IMR-90 (cell line): ENCODE data around the gene KCNH2. TPM values are rescaled to one million over a fixed set of nuclear protein-coding genes. Genes with fewer than 3 reads are reported as not detected.

Experiments
- ATAC-seq: fragments of 200-7000 bp; cut with Tn5 transposase; 2 replicates; pipeline ENCODE4 v1.9.1; 2020; ENCODE audit warnings: low read depth, mild to moderate bottlenecking, moderate library complexity
- BruUV-seq: library from RNA; stranded (reverse); fragments of 400-500 nt; replicated peaks from 2 replicates; lab custom pipeline; 2021; lab: Mats Ljungman, UMichigan
- CTCF ChIA-PET: fragments of 300-600 bp; formaldehyde crosslinking; extraction: SDS; loops from one replicate; lab custom pipeline; 2021; ENCODE audit warnings: antibody characterized with exemption; lab: Yijun Ruan, JAX
- POLR2A ChIA-PET: fragments of 300-600 bp; sonication (Branson Sonifier 250); formaldehyde crosslinking; loops from one replicate; lab custom pipeline; 2022; ENCODE audit warnings: antibody characterized with exemption; ENCODE audit not compliant: unreplicated experiment; lab: Charles Lee
- DNase-seq: peaks from one replicate; pipeline ENCODE4 v3.0.0; 2013
- H2AFZ ChIP-seq: replicated peaks from 2 replicates; pipeline ENCODE3; 2013; ENCODE audit warnings: low read length, mild to moderate bottlenecking; ENCODE audit not compliant: poor library complexity
- H2AK5ac ChIP-seq: 2 replicates; pipeline ENCODE4 v1.6.1; 2013; ENCODE audit warnings: low read depth, low read length, inconsistent platforms
- H2AK9ac ChIP-seq: replicated peaks from 2 replicates; pipeline ENCODE3; 2013; ENCODE audit warnings: mild to moderate bottlenecking, low read depth, low read length, moderate library complexity; ENCODE audit not compliant: poor library complexity
- H2BK120ac ChIP-seq: 2 replicates; pipeline ENCODE4 v1.6.1; 2013; ENCODE audit warnings: low read depth, low read length, inconsistent platforms
- H2BK15ac ChIP-seq: 3 replicates; pipeline ENCODE4 v1.6.1; 2013; ENCODE audit warnings: low read depth, low read length, inconsistent platforms
- H2BK20ac ChIP-seq: 2 replicates; pipeline ENCODE4 v1.6.1; 2013; ENCODE audit warnings: low read depth, mild to moderate bottlenecking, inconsistent platforms, low read length, moderate library complexity
- H2BK5ac ChIP-seq: 2 replicates; pipeline ENCODE4 v1.6.1; 2013; ENCODE audit warnings: mild to moderate bottlenecking, low read depth, low read length, inconsistent platforms; ENCODE audit not compliant: poor library complexity, severe bottlenecking
- H3K14ac ChIP-seq: replicated peaks from 2 replicates; pipeline ENCODE4 v1.6.1; 2013; ENCODE audit warnings: low read depth, low read length, inconsistent platforms
- H3K18ac ChIP-seq: 2 replicates; pipeline ENCODE4 v1.6.1; 2013; ENCODE audit warnings: low read depth, low read length, control low read depth
- H3K23ac ChIP-seq: 2 replicates; pipeline ENCODE4 v1.6.1; 2013; ENCODE audit warnings: low read depth, low read length, inconsistent platforms
- H3K27ac ChIP-seq: 2 replicates; pipeline ENCODE4 v1.5.1; 2013; ENCODE audit warnings: mild to moderate bottlenecking, control low read depth, low read length; ENCODE audit not compliant: insufficient read depth
- H3K27me3 ChIP-seq: 2 replicates; pipeline ENCODE4 v1.6.1; 2013; ENCODE audit warnings: low read length; ENCODE audit not compliant: control insufficient read depth, insufficient read depth
- H3K36me3 ChIP-seq: 2 replicates; pipeline ENCODE4 v1.6.1; 2013; ENCODE audit warnings: low read length, mixed read lengths; ENCODE audit not compliant: control insufficient read depth, insufficient read depth
- H3K4ac ChIP-seq: 2 replicates; pipeline ENCODE4 v1.6.1; 2013; ENCODE audit warnings: low read depth, low read length, inconsistent platforms
- H3K4me1 ChIP-seq: 2 replicates; pipeline ENCODE4 v1.6.1; 2013; ENCODE audit warnings: low read length, mixed read lengths; ENCODE audit not compliant: control insufficient read depth, insufficient read depth
- H3K4me2 ChIP-seq: 2 replicates; pipeline ENCODE4 v1.6.1; 2013; ENCODE audit warnings: low read depth, mild to moderate bottlenecking, control low read depth, low read length, moderate library complexity
- H3K4me3 ChIP-seq: 2 replicates; pipeline ENCODE4 v1.5.1; 2013; ENCODE audit warnings: low read depth, mild to moderate bottlenecking, control low read depth, low read length, moderate library complexity; ENCODE audit not compliant: insufficient read depth
- H3K56ac ChIP-seq: 2 replicates; pipeline ENCODE4 v1.6.1; 2013; ENCODE audit warnings: low read length, inconsistent platforms; ENCODE audit not compliant: insufficient read depth; ENCODE audit errors: extremely low read depth
- H3K79me1 ChIP-seq, 2 experiments: 2 replicates each; pipeline ENCODE4 v1.6.1; 2013; ENCODE audit warnings: low read length in 2 of 2, inconsistent platforms in 1 of 2, low read depth in 1 of 2
- H3K9ac ChIP-seq: 2 replicates; pipeline ENCODE4 v1.6.1; 2013; ENCODE audit warnings: low read depth, low read length, control low read depth
- H3K9me1 ChIP-seq: 2 replicates; pipeline ENCODE4 v1.6.1; 2013; ENCODE audit warnings: low read length, inconsistent platforms; ENCODE audit not compliant: insufficient read depth
- H3K9me3 ChIP-seq: 2 replicates; pipeline ENCODE4 v1.6.1; 2013; ENCODE audit warnings: low read length; ENCODE audit not compliant: control insufficient read depth, insufficient read depth
- H4K20me1 ChIP-seq: 2 replicates; pipeline ENCODE4 v1.6.1; 2013; ENCODE audit warnings: low read length, inconsistent platforms; ENCODE audit not compliant: insufficient read depth
- H4K5ac ChIP-seq: 2 replicates; pipeline ENCODE4 v1.6.1; 2013; ENCODE audit warnings: mild to moderate bottlenecking, low read depth, low read length, control low read depth
- H4K8ac ChIP-seq, 2 experiments: 2 replicates each; pipeline ENCODE4 v1.6.1; 2013; ENCODE audit warnings: low read depth in 2 of 2, low read length in 2 of 2, control low read depth in 1 of 2, inconsistent platforms in 1 of 2
- H4K91ac ChIP-seq: 2 replicates; pipeline ENCODE4 v1.6.1; 2013; ENCODE audit warnings: low read depth, low read length, inconsistent platforms; ENCODE audit not compliant: insufficient read depth
- FOS ChIP-seq: fragments of 150-350 bp; IDR thresholded peaks from 2 replicates; pipeline ENCODE4 v1.6.1; 2016; ENCODE audit warnings: low read depth, low read length
- MAZ ChIP-seq: IDR thresholded peaks from 2 replicates; pipeline ENCODE4 v1.6.1; 2012; ENCODE audit warnings: low read depth, mild to moderate bottlenecking, low read length, improper control_type of control experiment, moderate library complexity, borderline replicate concordance
- RCOR1 ChIP-seq: IDR thresholded peaks from 2 replicates; pipeline ENCODE4 v1.6.1; 2012; ENCODE audit warnings: mild to moderate bottlenecking, low read length, improper control_type of control experiment; ENCODE audit not compliant: insufficient replicate concordance
- WGBS, 2 experiments: methylation state at CpG; one replicate each; pipeline versions ENCODE4 v1.1.5 to v1.1.7; 2013; ENCODE audit warnings: missing lambda C conversion rate in 2 of 2; ENCODE audit not compliant: insufficient read length in 1 of 2; ENCODE audit errors: extremely low coverage in 2 of 2; 5-methylcytosine and 5-hydroxymethylcytosine counted together
- dilution Hi-C: fragments of 300-500 bp; cut with HindIII; formaldehyde crosslinking; loops from one replicate; pipeline ENCODE4 v1.14.3; 2018; ENCODE audit warnings: low sequenced_read_pairs; ENCODE audit not compliant: unreplicated experiment
- in situ Hi-C: fragments of 300-500 bp; cut with MboI; formaldehyde crosslinking; loops from 3 replicates; pipeline ENCODE4 v1.14.3; 2019; ENCODE audit warnings: low sequenced_read_pairs, inconsistent platforms, mixed read lengths
- intact Hi-C: fragments of 100-400 bp; cut with micrococcal nuclease; formaldehyde crosslinking; loops from 2 replicates; pipeline ENCODE4 v1.10.0; 2022
- polyA plus RNA-seq, 3 experiments: library from polyadenylated mRNA; depleted of rRNA; stranded (reverse); fragments of >200 nt; gene quantifications; 2 replicates each; pipeline ENCODE4 v1.2.3, GENCODE V29; 2012; ENCODE audit warnings: low replicate concordance in 1 of 3
- total RNA-seq: library from RNA; depleted of rRNA; stranded (reverse); fragments of >200 nt; gene quantifications from 2 replicates; pipeline ENCODE4 v1.2.3, GENCODE V29; 2012

KCNH2 gene
- total and polyA plus RNA-seq, 2 of the 4 experiments (the other 2 are of a cell fraction), result 0.90 to 2.1 TPM

GRCh38 chr7:150990416-150991186 lies 12.5 kb upstream of the KCNH2 start, which contains the start of gene NOS3:
Gene NOS3, plus strand, starts transcription at chr7:150991017. Its CDS starts 2,787 bp downstream, at chr7:150993804.
- no peak within 1 kb of the TSS for H3K18ac ChIP-seq
- POLR2A ChIA-PET, result no interaction called here
- no peak within 1 kb of the TSS for H3K4me2 ChIP-seq
- no peaks in the 10 kb centered on the region for H3K9me1 ChIP-seq
- H2AFZ ChIP-seq, result no peak within 1 kb of the TSS
- H2AK5ac ChIP-seq, result no peak within 1 kb of the TSS
- no peak within 1 kb of the TSS for H3K23ac ChIP-seq
- in situ Hi-C loops (loop anchor here (25.0 kb wide), 1 partner anchor 578 kb away; a partner anchor contains a TSS), intact Hi-C loops (no loop called here), dilution Hi-C loops (no loop called here)
- no peak within 1 kb of the TSS for H3K56ac ChIP-seq
- H3K14ac ChIP-seq, result no peak within 1 kb of the TSS
- no peak within 1 kb of the TSS for H3K9ac ChIP-seq
- no peaks in the 10 kb centered on the region for H4K20me1 ChIP-seq
- CTCF ChIA-PET, result no interaction called here
- peaks cover 6% of the 10 kb centered on the region; the same call in 1 of the 2 replicates for H3K27me3 ChIP-seq
- H3K27ac ChIP-seq, result no peak within 1 kb of the TSS
- ATAC-seq (no peak), DNase-seq (no peak)
- no TSS peak for BruUV-seq
- TF ChIP-seq RCOR1 (no peak), MAZ (no peak), FOS (no peak)
- no peak within 1 kb of the TSS for H2BK5ac ChIP-seq
- no peaks in the 10 kb centered on the region for H3K36me3 ChIP-seq
- no peak within 1 kb of the TSS for H2AK9ac ChIP-seq
- peaks cover 10% of the 10 kb centered on the region for H3K9me3 ChIP-seq
- no peak within 1 kb of the TSS for H3K4me3 ChIP-seq
- H4K91ac ChIP-seq, result no peak within 1 kb of the TSS
- H4K5ac ChIP-seq, result no peak within 1 kb of the TSS
- H3K4me1 ChIP-seq, result peaks cover 1% of the 10 kb centered on the region; the same call in 1 of the 2 replicates
- H3K4ac ChIP-seq, result no peak within 1 kb of the TSS
- 83% methylated on average over 3 of the region's 12 CpGs; no CpG with 5 or more reads in 1 of the 2 experiments for WGBS, 2 experiments
- no peak within 1 kb of the TSS for H2BK15ac ChIP-seq
- no peaks in the 10 kb centered on the region for H3K79me1 ChIP-seq
- no peak within 1 kb of the TSS for H2BK20ac ChIP-seq
- H4K8ac ChIP-seq, result no peak within 1 kb of the TSS
- no peak within 1 kb of the TSS for H2BK120ac ChIP-seq
